GM12878 (cell line): ENCODE measurements around the gene IL18.

Experiments
- ETV6 ChIP-seq, 2 experiments: fragments of 450-650 bp in 1 of 2; IDR thresholded peaks in 1 of 2; conservative IDR thresholded peaks in 1 of 2; 2 replicates each; pipeline ENCODE4 v1.6.1; 2014; ENCODE audit warnings: antibody characterized with exemption in 1 of 2, borderline replicate concordance in 1 of 2, low read depth in 1 of 2, mild to moderate bottlenecking in 1 of 2, moderate library complexity in 1 of 2
- SIN3A ChIP-seq: IDR thresholded peaks from 2 replicates; pipeline ENCODE4 v1.6.1; 2012; ENCODE audit warnings: low read depth, low read length, improper control_type of control experiment
- TBL1XR1 ChIP-seq: IDR thresholded peaks from 2 replicates; pipeline ENCODE4 v1.6.1; 2012; ENCODE audit warnings: low read depth, low read length, improper control_type of control experiment
- ZNF274 ChIP-seq: IDR thresholded peaks from one replicate; pipeline ENCODE4 v1.8.0; 2011; ENCODE audit not compliant: insufficient read length, insufficient read depth

DNA sequence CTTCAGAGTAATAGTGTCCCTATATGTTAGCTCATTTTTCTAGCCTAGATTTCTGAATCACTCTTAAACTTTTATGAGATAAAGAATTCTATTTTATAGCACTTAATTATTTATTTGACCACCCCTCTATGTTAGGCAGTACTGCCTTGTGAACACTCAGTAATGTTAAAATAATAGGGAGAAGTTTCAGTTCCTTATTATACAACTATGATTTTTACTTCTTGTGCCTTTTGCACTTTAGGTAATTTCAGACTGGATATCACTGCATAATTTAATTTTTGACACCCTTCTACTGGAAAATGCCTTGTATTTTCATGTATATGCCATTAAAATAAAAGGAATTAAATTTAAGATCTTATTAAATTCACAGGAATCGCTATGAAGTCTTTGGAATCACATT, 14.5 kb upstream of the IL18 start:
- TF ChIP-seq TBL1XR1 = no peak
- no peak for TF ChIP-seq ZNF274
- no peak for TF ChIP-seq ETV6 (conservative IDR thresholded peaks at IDR 0.05 in 1 of 2, IDR thresholded peaks at IDR 0.05 in 1 of 2; ENCODE audit: borderline replicate concordance in 1 of 2, low read depth in 1 of 2)
- TF ChIP-seq SIN3A = no peak
